Right lobe of liver (tissue), 6 donors: ENCODE measurements around the gene ZBTB7B. TPM values are rescaled to one million over a fixed set of nuclear protein-coding genes. Genes with fewer than 3 reads are reported as not detected.
A peak's percentile ranks its signal among the peaks of the same experiment; 100 is the strongest.

Experiments
- ATAC-seq, 4 donors: fragments of 200-7000 bp; cut with Tn5 transposase; one replicate each; pipeline ENCODE4 v1.9.1; 2020; ENCODE audit warnings: mild to moderate bottlenecking in 4 of 4, moderate library complexity in 4 of 4
- DNase-seq, 3 donors: peaks; one replicate each; pipeline ENCODE4 v3.0.0-alpha.2; 2020
- H3K27ac ChIP-seq, 3 donors: fragments of 200-600 bp; one replicate each; pipeline ENCODE4 v1.8.0; 2022
- H3K27me3 ChIP-seq, 2 donors: fragments of 200-600 bp; one replicate each; pipeline ENCODE4 v1.8.0; 2022
- H3K36me3 ChIP-seq, 4 donors: fragments of 200-600 bp; sonication (generic) in 1 of 4; one replicate each; pipeline versions ENCODE4 v1.5.1 to v1.8.0; 2017 to 2022; ENCODE audit warnings: control low read depth in 1 of 4
- H3K4me1 ChIP-seq, 4 donors: fragments of 200-600 bp; sonication (generic) in 1 of 4; one replicate each; pipeline versions ENCODE4 v1.5.1 to v1.8.0; 2017 to 2022; ENCODE audit warnings: control low read depth in 1 of 4
- H3K4me3 ChIP-seq, 3 donors: fragments of 200-600 bp; one replicate each; pipeline ENCODE4 v1.8.0; 2022
- H3K9me3 ChIP-seq, 4 donors: fragments of 200-600 bp; sonication (generic) in 1 of 4; one replicate each; pipeline versions ENCODE4 v1.5.1 to v1.8.0; 2017 to 2022; ENCODE audit warnings: control low read depth in 1 of 4
- POLR2A ChIP-seq: fragments of 450-650 bp; IDR thresholded peaks from one replicate; pipeline ENCODE4 v1.6.1; 2017; ENCODE audit warnings: antibody characterized with exemption, mild to moderate bottlenecking
- WGBS: methylation state at CpG from one replicate; pipeline ENCODE4 v1.1.6; 2018; ENCODE audit warnings: low coverage, low lambda C conversion rate; ENCODE audit not compliant: insufficient coverage; ENCODE audit errors: missing lambda C conversion rate; 5-methylcytosine and 5-hydroxymethylcytosine counted together
- intact Hi-C, 2 donors: fragments of 100-400 bp; cut with DNase I; formaldehyde crosslinking; loops; one replicate each; pipeline versions ENCODE4 v1.11.2 to v1.14.1; 2022
- total RNA-seq, 6 experiments: library from RNA; depleted of rRNA in 2 of 6; stranded (reverse); fragments of >200 nt in 2 of 6; fragmentation: NEBNext Ultra II Directional in 3 of 6; extraction: Animal tissue kit (Norgen Biotek cat#: 25700) in 3 of 6; gene quantifications; one replicate each; pipeline versions ENCODE4 v1.1.0 to v1.2.4, GENCODE V29; 2016 to 2023
- TF ChIP-seq, protein P1 (sequence below), 4 donors: fragments of 200-600 bp in 3 of 4; fragments of 450-650 bp in 1 of 4; IDR thresholded peaks; one replicate each; pipeline versions ENCODE4 v1.5.1 to v1.8.0; 2016 to 2022; ENCODE audit warnings: antibody characterized with exemption in 4 of 4, mild to moderate bottlenecking in 2 of 4
- donor health status: DM: no; HTN: yes; CAD: no.
- donor health status: DM: no; HTN: no; CAD: no.
- donor health status: DM: no; HTN: no; CAD: no.
- donor health status: DM: no; HTN: yes; CAD: no.
- donor health status: DM: no; HTN: yes; CAD: no.

ZBTB7B gene
- total RNA-seq, 6 experiments from 2014 or later = 35.0 to 83.8 (median 38.8) TPM

DNA sequence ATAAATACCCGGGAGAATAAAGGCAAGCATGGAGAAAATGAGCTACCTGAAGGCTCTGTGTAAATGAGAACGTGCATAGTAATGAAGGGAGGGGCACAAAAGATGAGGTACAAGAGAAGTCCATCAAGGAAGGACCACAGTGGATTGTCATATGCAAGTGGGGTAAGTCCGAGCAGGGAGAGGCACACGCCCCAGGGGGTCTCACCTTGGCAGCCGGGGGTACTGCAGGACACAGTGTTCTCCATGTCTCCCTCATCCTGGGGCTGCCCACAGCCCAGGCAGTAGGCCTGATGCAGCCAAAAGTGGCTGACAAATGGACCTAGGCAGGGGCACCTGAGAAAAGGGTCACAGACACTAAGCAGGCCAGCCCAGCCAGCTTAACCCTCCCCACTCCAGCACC, 21.0 kb downstream of the ZBTB7B start:
- 90% methylated on average over 2 of the region's 5 CpGs for WGBS
- Histone ChIP-seq H3K27me3 (no peaks in the 10 kb centered on the region), H3K9me3 (no peaks in the 10 kb centered on the region), H3K4me3 (no peak overlapping the region), H3K4me1 (peaks cover 0 to 23% (median 2%) of the 10 kb centered on the region in 4 donors), H3K36me3 (no peaks in the 10 kb centered on the region), H3K27ac (no peak overlapping the region)
- TF ChIP-seq, protein P1, sequence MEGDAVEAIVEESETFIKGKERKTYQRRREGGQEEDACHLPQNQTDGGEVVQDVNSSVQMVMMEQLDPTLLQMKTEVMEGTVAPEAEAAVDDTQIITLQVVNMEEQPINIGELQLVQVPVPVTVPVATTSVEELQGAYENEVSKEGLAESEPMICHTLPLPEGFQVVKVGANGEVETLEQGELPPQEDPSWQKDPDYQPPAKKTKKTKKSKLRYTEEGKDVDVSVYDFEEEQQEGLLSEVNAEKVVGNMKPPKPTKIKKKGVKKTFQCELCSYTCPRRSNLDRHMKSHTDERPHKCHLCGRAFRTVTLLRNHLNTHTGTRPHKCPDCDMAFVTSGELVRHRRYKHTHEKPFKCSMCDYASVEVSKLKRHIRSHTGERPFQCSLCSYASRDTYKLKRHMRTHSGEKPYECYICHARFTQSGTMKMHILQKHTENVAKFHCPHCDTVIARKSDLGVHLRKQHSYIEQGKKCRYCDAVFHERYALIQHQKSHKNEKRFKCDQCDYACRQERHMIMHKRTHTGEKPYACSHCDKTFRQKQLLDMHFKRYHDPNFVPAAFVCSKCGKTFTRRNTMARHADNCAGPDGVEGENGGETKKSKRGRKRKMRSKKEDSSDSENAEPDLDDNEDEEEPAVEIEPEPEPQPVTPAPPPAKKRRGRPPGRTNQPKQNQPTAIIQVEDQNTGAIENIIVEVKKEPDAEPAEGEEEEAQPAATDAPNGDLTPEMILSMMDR (IDR thresholded peaks at IDR 0.05) = no peak
- no peak for TF ChIP-seq POLR2A
- ATAC-seq (no peak), DNase-seq (no peak)
- intact Hi-C loops = no loop called here

DNA sequence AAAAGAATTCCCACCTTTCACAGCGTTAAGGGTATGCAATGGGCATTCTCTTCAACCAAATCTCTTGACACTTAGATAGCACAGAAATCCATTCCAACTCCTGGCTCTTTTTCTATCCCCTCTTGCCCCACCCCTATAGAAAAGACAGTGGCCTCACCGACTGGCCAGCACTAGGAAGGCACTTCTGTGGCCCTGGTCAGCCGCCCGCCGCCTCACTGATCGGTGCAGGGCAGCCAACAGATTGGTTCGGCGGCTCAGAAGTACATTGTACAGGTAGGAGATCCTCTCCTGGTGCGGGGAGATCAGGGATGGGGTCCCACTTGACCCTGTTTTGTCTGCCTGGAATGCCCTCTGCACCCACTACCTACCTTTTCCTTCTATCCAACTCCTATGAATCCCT, 21.7 kb downstream of the ZBTB7B start:
- Histone ChIP-seq H3K27me3 (no peaks in the 10 kb centered on the region), H3K4me3 (no peak overlapping the region), H3K36me3 (no peaks in the 10 kb centered on the region), H3K4me1 (peaks cover 0 to 23% (median 2%) of the 10 kb centered on the region in 4 donors), H3K27ac (no peak overlapping the region), H3K9me3 (no peaks in the 10 kb centered on the region)
- intact Hi-C loops = no loop called here
- TF ChIP-seq, protein P1 (IDR thresholded peaks at IDR 0.05) = no peak
- TF ChIP-seq POLR2A = no peak
- WGBS = 67% methylated on average over 2 of the region's 9 CpGs
- no peak for DNase-seq
- no peak for ATAC-seq

DNA sequence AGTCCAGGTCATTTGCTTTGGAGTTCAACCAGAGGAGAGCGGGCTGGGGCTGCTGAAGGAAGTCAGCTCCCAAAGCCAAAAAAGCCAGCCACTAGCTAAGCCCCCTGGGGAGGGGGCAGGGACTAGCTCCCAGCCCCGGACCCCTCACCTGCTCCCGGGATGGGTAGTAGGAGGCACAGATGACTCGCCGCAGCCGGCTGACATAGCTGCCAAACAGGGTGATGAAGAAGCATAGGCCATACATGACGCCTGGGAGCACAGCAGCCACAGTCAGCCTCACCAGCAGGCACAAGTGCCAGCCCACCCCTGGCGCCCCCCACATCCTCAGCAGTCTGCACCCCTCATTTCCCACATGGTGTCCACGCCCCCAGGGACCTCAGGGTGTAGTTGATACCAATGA, 23.6 kb downstream of the ZBTB7B start:
- WGBS = 80% methylated on average over 2 of the region's 9 CpGs
- H3K27me3 ChIP-seq = no peaks in the 10 kb centered on the region
- DNase-seq = no peak
- H3K9me3 ChIP-seq = no peaks in the 10 kb centered on the region
- peaks cover 0 to 23% (median 2%) of the 10 kb centered on the region in 4 donors for H3K4me1 ChIP-seq
- H3K4me3 ChIP-seq = no peak overlapping the region
- TF ChIP-seq, protein P1 (IDR thresholded peaks at IDR 0.05) = no peak
- TF ChIP-seq POLR2A = no peak
- H3K36me3 ChIP-seq = no peaks in the 10 kb centered on the region
- intact Hi-C loops = no loop called here
- ATAC-seq = no peak
- no peak overlapping the region for H3K27ac ChIP-seq

DNA sequence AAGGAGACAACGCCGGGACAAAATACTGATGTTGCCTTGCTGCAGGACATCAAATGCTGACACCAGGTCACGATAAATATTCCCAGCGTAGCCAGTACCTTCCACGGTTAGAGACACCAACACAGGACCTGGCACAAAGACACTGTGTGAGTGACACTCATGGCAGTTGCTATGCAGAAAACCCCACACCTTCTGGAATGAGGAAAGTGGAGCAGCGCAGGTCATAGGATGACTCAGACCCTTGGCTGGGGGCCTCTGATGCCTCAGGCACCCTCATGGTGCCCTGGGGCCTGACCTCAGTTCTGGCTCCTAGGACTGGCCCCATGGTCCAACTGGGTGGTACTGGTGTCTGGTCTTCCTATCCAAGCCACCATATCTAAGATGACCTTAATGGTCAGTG, 24.0 kb downstream of the ZBTB7B start:
- H3K4me1 ChIP-seq = peaks cover 0 to 23% (median 2%) of the 10 kb centered on the region in 4 donors
- H3K36me3 ChIP-seq = no peaks in the 10 kb centered on the region
- no peak overlapping the region for H3K27ac ChIP-seq
- 88% methylated on average over 6 of the region's 6 CpGs for WGBS
- H3K4me3 ChIP-seq = no peak overlapping the region
- H3K9me3 ChIP-seq = no peaks in the 10 kb centered on the region
- DNase-seq = no peak
- peak in 1 of 4 donors; percentile 64 for ATAC-seq
- intact Hi-C loops = no loop called here
- no peaks in the 10 kb centered on the region for H3K27me3 ChIP-seq
- TF ChIP-seq, protein P1 (IDR thresholded peaks at IDR 0.05) = no peak
- no peak for TF ChIP-seq POLR2A
